Hepatocyte (in vitro differentiated cells): Measurements from ENCODE around the gene HEPACAM. TPM values are rescaled to one million over a fixed set of nuclear protein-coding genes. Genes with fewer than 3 reads are reported as not detected.

ENCODE experiments used
- DNase-seq: peaks from one replicate; pipeline ENCODE4 v3.0.0-alpha.2; 2016; ENCODE audit warnings: low spot score
- H2AFZ ChIP-seq: fragments of 200-600 bp; sonication (generic); 2 replicates; pipeline ENCODE4 v1.6.0; 2016; ENCODE audit warnings: antibody characterized with exemption, mild to moderate bottlenecking
- H3K27ac ChIP-seq: fragments of 200-600 bp; sonication (generic); 2 replicates; pipeline ENCODE4 v1.5.1; 2016; ENCODE audit warnings: mild to moderate bottlenecking
- H3K27me3 ChIP-seq: fragments of 200-600 bp; sonication (generic); 2 replicates; pipeline ENCODE4 v1.6.1; 2016
- H3K36me3 ChIP-seq: fragments of 200-600 bp; sonication (generic); replicated peaks from 2 replicates; pipeline ENCODE4 v1.5.1; 2016; ENCODE audit warnings: low read depth; ENCODE audit not compliant: insufficient read depth
- H3K4me1 ChIP-seq: fragments of 200-600 bp; sonication (generic); 2 replicates; pipeline ENCODE4 v1.5.1; 2016; ENCODE audit warnings: mild to moderate bottlenecking, moderate library complexity; ENCODE audit not compliant: insufficient read depth
- H3K4me2 ChIP-seq: fragments of 200-600 bp; sonication (generic); 2 replicates; pipeline ENCODE4 v1.6.0; 2016
- H3K4me3 ChIP-seq: fragments of 200-600 bp; sonication (generic); 2 replicates; pipeline ENCODE4 v1.5.1; 2016; ENCODE audit warnings: mild to moderate bottlenecking
- H3K79me2 ChIP-seq: fragments of 200-600 bp; sonication (generic); 2 replicates; pipeline ENCODE4 v1.6.0; 2017; ENCODE audit warnings: mild to moderate bottlenecking
- H3K9me2 ChIP-seq: fragments of 200-600 bp; sonication (generic); replicated peaks from 2 replicates; pipeline ENCODE4 v1.6.0; 2017; ENCODE audit warnings: mild to moderate bottlenecking; ENCODE audit not compliant: insufficient read depth
- H3K9me3 ChIP-seq: fragments of 200-600 bp; sonication (generic); 2 replicates; pipeline ENCODE4 v1.5.1; 2016; ENCODE audit warnings: low read depth, mild to moderate bottlenecking
- H4K20me1 ChIP-seq: fragments of 200-600 bp; sonication (generic); 2 replicates; pipeline ENCODE4 v1.6.0; 2016; ENCODE audit warnings: mild to moderate bottlenecking; ENCODE audit not compliant: insufficient read depth, poor library complexity, severe bottlenecking
- EZH2 ChIP-seq: fragments of 200-600 bp; sonication (generic); IDR thresholded peaks from 2 replicates; pipeline ENCODE4 v1.6.1; 2016; ENCODE audit warnings: antibody characterized with exemption, mild to moderate bottlenecking, borderline replicate concordance
- EZH2phosphoT487 ChIP-seq: fragments of 200-600 bp; sonication (generic); IDR thresholded peaks from one replicate; pipeline ENCODE4 v1.6.1; 2018; ENCODE audit warnings: antibody characterized with exemption, mild to moderate bottlenecking, low read depth, moderate library complexity; ENCODE audit not compliant: unreplicated experiment, severe bottlenecking
- WGBS: methylation state at CpG from one replicate; pipeline ENCODE4 v1.1.6; 2016; ENCODE audit warnings: low lambda C conversion rate; ENCODE audit errors: missing lambda C conversion rate; 5-methylcytosine and 5-hydroxymethylcytosine counted together
- polyA plus RNA-seq: library from polyadenylated mRNA; unstranded; fragments of >200 nt; fragmentation: Nextera tagmentation; extraction: Ambion mirVana; gene quantifications from 2 replicates; pipeline ENCODE4 v1.2.1, GENCODE V29; 2016
- total RNA-seq: library from RNA; depleted of rRNA; stranded (reverse); fragments of >200 nt; gene quantifications from 2 replicates; pipeline ENCODE4 v1.2.3, GENCODE V29; 2014
- TF ChIP-seq, protein P1 (sequence below): fragments of 200-600 bp; sonication (generic); IDR thresholded peaks from 2 replicates; pipeline ENCODE4 v1.5.1; 2016; ENCODE audit warnings: antibody characterized with exemption, mild to moderate bottlenecking; ENCODE audit not compliant: poor library complexity

Gene HEPACAM
- total and polyA plus RNA-seq, 2 experiments from 2014 or later: 0.07 TPM; not detected in 1

DNA sequence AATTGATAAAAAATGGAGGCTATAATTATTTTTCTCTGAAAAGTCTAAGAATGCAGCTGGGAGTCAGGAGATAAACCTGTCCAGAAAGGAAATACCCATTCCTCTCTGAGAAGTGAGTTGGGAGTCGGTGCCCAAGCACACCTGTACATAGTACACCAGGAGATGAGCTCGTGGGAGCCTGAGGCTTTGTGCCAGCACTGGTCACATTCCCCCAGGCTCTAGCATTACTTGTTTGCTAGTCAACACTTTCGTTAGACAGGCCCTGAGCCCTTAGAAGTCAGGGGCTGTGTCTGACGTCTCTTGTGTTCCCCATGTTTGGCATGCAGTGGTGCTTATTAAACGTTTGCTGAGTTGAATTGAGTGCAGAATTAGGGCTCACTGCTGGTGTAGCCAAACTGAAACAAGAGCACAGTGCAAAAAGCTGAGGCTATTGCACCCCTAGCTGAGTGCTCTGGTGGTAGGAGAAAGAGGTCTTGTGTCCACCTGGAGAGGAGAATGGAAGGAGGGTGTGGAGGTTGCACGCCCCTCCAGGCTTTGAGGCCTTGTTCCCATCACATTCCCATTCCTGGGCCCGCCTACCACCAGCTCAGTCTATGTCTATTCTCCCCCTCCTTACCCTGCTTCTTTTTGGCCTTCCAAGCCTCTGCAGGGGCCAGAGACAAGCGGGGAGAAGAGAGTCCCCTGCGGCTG lies 45.0 kb downstream of the HEPACAM start:
- Histone ChIP-seq H4K20me1 (no peaks in the 10 kb centered on the region), H3K4me3 (no peak overlapping the region), H3K9me3 (no peaks in the 10 kb centered on the region), H3K4me2 (no peak overlapping the region), H3K36me3 (no peaks in the 10 kb centered on the region), H3K79me2 (no peaks in the 10 kb centered on the region), H3K4me1 (no peaks in the 10 kb centered on the region), H3K27me3 (no peaks in the 10 kb centered on the region), H2AFZ (no peak overlapping the region), H3K9me2 (no peaks in the 10 kb centered on the region), H3K27ac (no peak overlapping the region)
- WGBS: 85% methylated on average over 9 of the region's 9 CpGs
- no peak for DNase-seq
- TF ChIP-seq EZH2phosphoT487 (no peak), EZH2 (no peak)
- TF ChIP-seq, protein P1, sequence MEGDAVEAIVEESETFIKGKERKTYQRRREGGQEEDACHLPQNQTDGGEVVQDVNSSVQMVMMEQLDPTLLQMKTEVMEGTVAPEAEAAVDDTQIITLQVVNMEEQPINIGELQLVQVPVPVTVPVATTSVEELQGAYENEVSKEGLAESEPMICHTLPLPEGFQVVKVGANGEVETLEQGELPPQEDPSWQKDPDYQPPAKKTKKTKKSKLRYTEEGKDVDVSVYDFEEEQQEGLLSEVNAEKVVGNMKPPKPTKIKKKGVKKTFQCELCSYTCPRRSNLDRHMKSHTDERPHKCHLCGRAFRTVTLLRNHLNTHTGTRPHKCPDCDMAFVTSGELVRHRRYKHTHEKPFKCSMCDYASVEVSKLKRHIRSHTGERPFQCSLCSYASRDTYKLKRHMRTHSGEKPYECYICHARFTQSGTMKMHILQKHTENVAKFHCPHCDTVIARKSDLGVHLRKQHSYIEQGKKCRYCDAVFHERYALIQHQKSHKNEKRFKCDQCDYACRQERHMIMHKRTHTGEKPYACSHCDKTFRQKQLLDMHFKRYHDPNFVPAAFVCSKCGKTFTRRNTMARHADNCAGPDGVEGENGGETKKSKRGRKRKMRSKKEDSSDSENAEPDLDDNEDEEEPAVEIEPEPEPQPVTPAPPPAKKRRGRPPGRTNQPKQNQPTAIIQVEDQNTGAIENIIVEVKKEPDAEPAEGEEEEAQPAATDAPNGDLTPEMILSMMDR: no peak

DNA sequence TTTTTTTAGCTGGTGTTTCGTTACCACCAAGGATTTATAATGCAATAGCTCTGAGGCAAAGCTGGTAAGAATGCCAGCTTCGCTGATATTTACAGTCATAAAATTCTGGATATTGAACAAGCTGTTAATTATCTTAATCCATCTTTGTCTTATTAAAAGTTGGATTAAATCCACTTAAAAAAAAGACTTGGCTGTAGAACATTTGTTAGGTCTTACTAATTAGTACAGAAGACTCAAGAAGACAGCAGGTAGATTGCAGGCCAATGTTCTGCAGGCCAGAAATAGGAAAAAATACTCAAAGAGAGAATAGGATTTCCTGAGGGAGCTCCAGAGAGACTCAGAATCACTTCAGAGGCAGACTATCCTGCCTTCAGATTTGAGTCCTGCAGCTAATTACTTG lies 45.7 kb downstream of the HEPACAM start:
- Histone ChIP-seq H3K79me2 (no peaks in the 10 kb centered on the region), H3K4me2 (no peak overlapping the region), H3K27ac (no peak overlapping the region), H3K4me1 (no peaks in the 10 kb centered on the region), H4K20me1 (no peaks in the 10 kb centered on the region), H3K9me2 (no peaks in the 10 kb centered on the region), H3K9me3 (no peaks in the 10 kb centered on the region), H2AFZ (no peak overlapping the region), H3K36me3 (no peaks in the 10 kb centered on the region), H3K4me3 (no peak overlapping the region), H3K27me3 (no peaks in the 10 kb centered on the region)
- TF ChIP-seq EZH2phosphoT487: no peak
- TF ChIP-seq, protein P1: no peak
- TF ChIP-seq EZH2: no peak
- no peak for DNase-seq
- 92% methylated on average over 2 of the region's 2 CpGs for WGBS

GRCh38 chr11:124889191-124890091 lies 46.4 kb downstream of the HEPACAM start:
- Histone ChIP-seq H3K4me3 (no peak overlapping the region), H3K4me2 (no peak overlapping the region), H2AFZ (no peak overlapping the region), H3K79me2 (no peaks in the 10 kb centered on the region), H3K27ac (no peak overlapping the region), H4K20me1 (no peaks in the 10 kb centered on the region), H3K4me1 (no peaks in the 10 kb centered on the region), H3K9me3 (no peaks in the 10 kb centered on the region), H3K27me3 (no peaks in the 10 kb centered on the region), H3K9me2 (no peaks in the 10 kb centered on the region), H3K36me3 (no peaks in the 10 kb centered on the region)
- no peak for DNase-seq
- 87% methylated on average over 2 of the region's 2 CpGs for WGBS
- TF ChIP-seq EZH2phosphoT487: no peak
- TF ChIP-seq, protein P1: no peak
- TF ChIP-seq EZH2: no peak
